Measurements from ENCODE around the gene WEE1.

The WEE1 gene

DNA sequence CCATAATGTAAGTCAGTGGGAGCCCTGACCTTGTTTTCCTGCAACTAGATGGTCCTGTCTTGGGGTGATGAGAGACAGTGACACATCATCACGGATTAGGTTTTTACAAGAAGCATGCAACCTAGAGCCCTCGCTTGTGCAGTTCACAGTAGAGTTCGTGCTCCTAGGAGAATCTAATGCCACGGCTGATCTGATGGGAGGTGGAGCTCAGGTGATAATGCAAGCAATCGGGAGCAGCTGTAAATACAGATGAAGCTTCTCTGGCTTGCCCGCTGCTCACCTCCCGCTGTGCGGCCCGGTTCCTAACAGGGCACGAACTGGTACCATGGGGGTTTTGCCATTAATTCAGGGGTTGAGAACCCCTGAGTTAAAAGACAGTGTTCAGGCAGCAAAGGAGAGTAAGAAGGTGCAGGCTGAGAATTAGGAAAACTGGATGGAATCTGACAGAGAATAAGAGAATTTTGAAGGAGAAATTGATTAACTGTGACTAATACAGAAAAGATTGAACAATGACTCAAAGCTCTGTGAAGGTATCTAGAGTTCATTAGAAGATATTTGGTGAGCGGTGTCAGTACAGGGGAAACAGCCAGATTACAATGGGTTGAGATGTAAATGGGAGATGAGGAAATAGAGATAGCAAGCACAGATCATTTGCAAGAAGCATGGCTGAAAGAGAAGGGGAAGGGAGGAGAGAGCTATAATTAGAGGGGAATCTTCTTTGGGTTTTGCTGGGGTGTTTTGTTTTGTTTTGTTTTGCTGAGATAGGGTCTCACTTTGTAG lies 21.0 kb downstream of the WEE1 start:
- in situ Hi-C loops (cut with MboI; ENCODE audit: low sequenced_read_pairs) = no loop called here

DNA sequence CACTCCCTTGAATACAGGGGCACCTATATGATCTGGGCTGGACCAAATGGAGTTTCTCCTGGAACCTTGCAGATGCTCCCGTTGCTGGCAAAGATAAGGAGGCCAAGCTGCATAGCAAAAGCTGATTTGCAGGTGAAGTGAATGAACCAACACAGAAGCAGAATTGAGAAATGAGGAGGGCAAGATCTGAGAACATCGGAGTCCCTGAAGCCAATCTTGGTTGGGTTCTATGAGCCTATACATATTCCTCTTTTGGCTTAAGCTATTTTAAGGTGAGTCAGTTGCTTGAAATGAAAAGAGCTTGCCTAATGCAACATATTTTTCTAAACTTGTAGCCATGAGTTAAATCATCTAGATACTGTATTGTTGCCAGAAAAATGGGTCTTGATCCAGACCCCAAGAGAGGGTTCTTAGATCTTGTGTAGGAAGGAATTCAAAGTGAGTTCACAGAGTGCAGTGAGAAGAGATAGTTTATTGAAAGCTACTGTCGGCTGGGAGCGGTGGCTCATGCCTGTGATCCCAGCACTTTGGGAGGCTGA lies 23.5 kb downstream of the WEE1 start:
- in situ Hi-C loops (cut with MboI; ENCODE audit: low sequenced_read_pairs) = no loop called here

DNA sequence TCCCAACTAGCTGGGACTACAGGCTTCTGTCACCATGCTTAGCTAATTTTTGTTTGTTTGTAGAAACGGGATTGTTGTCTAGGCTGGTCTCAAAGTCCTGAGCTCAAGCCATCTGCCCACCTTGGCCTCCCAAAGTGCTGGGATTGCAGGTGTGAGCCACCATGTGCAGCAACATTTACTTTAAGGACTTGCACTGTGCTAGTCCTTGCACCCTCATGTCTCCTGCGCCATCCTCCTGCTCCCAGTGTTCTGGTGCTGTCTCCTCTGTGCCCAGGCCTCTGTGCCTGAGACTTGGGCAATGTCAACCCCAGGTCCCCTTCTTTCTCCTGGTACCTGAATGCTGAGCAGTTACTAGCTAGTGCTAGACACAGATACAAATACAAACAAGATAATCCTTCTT lies 26.7 kb downstream of the WEE1 start:
- in situ Hi-C loops (cut with MboI; ENCODE audit: low sequenced_read_pairs) = loop anchor here (25.0 kb wide), 1 partner anchor 137 kb away; no protein-coding TSS in a partner anchor

DNA sequence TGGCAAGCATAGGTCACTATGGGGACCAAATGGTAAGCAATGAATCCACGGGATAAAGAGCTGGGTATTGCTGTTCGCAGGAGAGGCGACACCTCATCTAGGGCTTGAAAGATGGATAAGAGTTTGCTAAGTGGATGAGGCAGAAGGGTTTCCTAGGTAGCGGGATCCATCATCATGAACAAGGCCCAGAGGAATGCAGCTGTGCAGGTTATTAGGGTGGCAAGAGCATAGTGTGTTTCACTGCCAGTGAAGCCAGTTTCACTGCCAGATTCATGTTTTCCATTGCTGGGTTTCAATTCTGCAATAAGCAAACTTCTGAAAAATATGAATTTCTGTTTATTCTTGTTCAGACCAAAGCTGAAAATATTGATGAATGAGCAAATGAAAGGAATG lies 27.2 kb downstream of the WEE1 start:
- in situ Hi-C loops (cut with MboI; ENCODE audit: low sequenced_read_pairs) = loop anchor here (25.0 kb wide), 1 partner anchor 137 kb away; no protein-coding TSS in a partner anchor

DNA sequence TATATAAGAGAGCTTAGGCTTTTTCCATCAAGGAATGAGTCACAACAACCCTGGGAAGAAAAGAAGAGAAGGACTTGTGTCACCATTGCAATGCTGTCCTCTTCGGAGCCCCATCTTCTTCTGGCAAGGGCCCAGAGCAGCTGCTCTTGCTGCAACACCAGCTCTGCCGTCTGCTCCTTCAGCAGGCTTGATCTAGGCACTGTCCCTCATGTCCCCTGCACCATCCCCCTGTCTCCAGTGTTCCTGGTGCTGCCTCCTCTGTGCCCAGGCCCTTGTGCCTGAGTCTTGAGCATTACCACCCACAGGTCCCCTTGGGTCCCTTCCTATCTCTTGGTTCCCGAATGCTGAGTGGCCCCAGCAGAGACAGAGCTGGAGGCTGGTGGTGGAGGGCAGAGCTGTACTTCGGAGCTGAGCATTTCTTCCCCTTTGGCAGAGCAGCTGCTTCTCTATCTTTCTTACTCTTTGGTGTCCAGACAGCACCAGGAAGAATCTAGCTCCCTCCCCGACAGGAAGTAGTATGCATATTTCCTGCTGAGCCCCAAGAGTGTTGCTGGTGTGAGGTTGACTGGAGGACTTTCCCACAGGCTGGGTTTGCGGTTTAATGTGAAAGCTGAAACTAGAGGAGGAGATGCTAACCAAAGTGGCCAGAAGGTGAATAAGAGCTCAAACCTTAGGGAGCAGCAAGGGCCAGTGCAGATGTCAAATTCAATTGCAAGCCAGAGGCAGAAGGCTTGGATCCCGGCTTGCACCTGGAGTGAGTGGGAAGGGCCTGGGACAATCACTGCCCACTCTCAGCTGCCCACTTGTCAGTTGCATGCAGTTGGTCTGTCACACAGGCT lies 27.8 kb downstream of the WEE1 start:
- in situ Hi-C loops (cut with MboI; ENCODE audit: low sequenced_read_pairs) = loop anchor here (25.0 kb wide), 1 partner anchor 136 kb away; no protein-coding TSS in a partner anchor

DNA sequence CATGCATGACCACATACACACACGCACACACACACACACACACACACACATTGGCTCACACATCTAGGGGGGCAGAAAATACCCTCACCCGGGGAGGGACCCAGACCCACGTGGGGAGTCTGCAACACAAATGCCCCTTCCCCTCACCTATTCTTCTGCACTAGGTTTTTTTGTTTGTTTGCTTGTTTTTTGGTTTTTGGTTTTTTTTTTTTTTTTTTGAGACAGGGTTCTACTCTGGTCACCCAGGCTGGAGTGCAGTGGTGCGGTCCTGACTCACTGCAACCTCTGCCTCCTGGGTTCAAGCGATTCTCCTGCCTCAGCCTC lies 28.4 kb downstream of the WEE1 start:
- in situ Hi-C loops (cut with MboI; ENCODE audit: low sequenced_read_pairs) = loop anchor here (25.0 kb wide), 1 partner anchor 135 kb away; no protein-coding TSS in a partner anchor

DNA sequence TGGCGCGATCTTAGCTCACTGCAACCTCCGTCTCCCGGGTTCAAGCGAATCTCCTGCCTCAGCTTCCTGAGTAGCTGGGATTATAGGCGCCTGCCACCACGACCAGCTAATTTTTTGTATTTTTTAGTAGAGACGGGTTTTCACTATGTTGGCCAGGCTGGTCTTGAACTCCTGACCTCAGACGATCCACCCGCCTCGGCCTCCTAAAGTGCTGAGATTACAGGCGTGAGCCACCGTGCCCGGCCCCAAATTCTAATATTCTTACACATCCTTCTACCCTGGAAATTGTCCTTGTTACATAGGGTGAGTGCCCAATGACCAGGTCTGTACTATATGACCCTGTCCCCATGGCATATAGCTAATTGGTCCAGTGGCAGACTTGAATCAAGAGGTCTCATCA lies 29.7 kb downstream of the WEE1 start:
- in situ Hi-C loops (cut with MboI; ENCODE audit: low sequenced_read_pairs) = loop anchor here (25.0 kb wide), 1 partner anchor 134 kb away; no protein-coding TSS in a partner anchor

DNA sequence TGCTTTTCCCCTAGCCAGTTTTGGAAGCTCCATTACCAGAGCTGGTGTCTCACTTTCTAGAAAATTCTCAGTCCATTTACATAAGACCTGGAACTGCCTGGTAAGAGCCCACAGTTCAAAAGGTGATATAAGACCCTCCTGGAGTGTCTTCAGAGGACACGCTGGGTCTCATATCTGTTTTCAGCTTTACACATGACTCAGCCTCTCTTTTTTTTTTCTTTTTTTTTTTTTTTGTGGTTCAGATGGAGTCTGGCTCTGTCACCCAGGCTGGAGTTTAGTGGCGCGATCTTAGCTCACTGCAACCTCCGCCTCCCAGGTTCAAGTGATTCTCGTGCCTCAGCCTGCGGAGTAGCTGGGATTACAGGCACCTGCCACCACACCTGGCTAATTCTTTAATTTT lies 30.7 kb downstream of the WEE1 start:
- in situ Hi-C loops (cut with MboI; ENCODE audit: low sequenced_read_pairs) = loop anchor here (25.0 kb wide), 1 partner anchor 133 kb away; no protein-coding TSS in a partner anchor

DNA sequence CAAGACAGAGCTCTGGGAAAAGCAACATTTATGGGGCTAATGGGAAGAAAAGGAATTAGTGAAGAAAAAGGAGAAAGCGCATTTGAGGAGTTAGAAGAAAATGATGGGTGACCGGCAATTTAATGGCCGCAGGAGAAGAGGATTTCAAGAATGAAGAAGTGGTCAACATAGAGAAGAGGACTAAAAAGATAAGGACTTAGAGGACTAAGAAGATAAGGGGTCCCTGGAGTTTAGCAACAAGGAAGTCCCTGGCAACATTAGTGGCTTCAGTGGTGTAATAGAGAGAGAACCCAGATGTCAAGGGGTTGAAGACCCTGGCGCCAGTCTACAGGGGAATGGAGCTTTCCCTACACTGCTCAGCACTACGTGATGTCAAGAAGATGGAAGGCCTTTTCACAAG lies 32.3 kb downstream of the WEE1 start:
- in situ Hi-C loops (cut with MboI; ENCODE audit: low sequenced_read_pairs) = loop anchor here (25.0 kb wide), 1 partner anchor 132 kb away; no protein-coding TSS in a partner anchor

DNA sequence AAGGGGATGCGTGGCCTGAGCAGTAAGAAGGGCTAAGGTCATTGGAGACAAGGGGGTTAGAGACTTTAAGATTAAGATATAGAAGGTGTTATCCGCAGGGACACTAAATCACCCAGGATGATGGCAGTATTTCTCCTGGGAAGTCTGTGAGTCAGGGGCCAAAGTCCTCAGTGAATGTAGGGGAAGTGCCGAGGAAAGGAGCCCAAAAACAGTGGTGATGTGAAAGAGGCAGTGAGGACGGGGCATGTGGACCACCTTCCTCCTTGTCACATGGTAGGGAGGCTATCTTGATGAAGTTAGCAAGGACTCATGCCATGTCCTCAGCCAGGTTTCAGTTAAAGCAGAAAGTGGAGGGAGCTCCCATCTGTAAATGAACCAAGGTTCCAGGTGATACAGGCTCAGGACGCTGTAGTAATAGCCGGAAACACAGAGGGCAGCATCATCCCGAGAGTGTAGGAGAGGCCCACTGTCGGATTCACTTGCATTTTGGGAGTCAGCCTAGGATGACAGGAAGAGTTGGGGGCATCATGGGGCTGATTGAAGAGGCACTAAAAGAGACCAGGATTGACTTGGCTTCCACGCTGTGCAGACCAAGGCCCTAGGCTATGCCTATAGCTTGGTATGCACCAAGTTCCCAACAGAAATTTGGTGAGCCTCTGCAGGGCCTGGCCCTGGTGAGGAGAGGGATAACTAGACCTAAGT lies 33.5 kb downstream of the WEE1 start:
- in situ Hi-C loops (cut with MboI; ENCODE audit: low sequenced_read_pairs) = loop anchor here (25.0 kb wide), 1 partner anchor 130 kb away; no protein-coding TSS in a partner anchor

DNA sequence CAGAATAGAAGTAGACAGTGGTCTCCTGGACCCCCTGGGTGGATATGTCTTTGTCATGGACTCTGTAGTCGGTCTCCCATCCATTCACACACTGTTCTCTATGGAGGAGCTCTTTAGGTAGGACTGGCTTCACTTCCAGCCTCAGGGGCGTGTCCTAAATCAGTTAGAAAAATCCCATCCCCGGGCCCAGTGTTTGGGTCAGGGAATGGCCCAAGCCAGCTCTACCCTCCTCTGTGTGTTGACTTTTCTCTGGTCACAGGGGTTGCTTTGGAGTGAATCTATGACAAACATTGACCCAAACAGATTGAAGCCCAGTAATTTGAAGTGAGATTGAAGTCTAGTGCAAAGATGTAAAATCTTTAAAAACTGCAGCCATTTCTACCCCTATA lies 34.0 kb downstream of the WEE1 start:
- in situ Hi-C loops (cut with MboI; ENCODE audit: low sequenced_read_pairs) = loop anchor here (25.0 kb wide), 1 partner anchor 130 kb away; no protein-coding TSS in a partner anchor

DNA sequence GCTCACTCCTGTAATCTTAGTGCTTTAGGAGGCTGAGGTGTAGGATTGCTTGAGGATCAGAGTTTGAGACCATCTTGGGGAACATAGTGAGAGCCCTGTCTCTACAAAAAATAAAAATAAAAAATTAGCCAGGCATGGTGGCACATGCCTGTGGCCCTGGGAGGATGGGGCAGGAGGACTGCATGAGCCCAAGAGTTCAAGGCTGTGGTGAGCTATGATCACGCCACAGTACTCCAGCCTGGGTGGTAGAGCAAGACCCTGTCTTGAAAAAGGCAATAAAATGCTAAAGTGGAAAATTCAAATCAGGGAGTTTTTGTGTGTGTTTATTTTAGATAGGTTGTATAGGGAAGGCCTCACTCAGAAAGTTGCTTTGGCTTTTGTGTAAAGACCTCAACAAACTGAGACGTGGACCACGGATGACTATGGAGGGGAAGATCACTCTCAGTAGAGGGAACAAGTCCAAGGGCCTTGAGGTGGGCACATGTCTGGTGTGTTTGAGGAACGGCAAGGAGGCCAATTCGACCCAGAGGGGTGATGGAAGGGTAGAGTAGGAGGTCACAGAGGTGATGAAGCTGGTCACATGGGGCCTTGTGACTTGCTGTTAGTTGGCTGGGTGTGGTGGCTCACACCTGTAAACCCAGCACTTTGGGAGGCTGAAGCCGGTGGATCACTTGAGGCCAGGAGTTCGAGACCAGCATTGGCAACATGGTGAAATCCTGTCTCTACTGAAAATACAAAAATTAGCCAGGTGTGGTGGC lies 35.7 kb downstream of the WEE1 start:
- in situ Hi-C loops (cut with MboI; ENCODE audit: low sequenced_read_pairs) = loop anchor here (25.0 kb wide), 1 partner anchor 128 kb away; no protein-coding TSS in a partner anchor

DNA sequence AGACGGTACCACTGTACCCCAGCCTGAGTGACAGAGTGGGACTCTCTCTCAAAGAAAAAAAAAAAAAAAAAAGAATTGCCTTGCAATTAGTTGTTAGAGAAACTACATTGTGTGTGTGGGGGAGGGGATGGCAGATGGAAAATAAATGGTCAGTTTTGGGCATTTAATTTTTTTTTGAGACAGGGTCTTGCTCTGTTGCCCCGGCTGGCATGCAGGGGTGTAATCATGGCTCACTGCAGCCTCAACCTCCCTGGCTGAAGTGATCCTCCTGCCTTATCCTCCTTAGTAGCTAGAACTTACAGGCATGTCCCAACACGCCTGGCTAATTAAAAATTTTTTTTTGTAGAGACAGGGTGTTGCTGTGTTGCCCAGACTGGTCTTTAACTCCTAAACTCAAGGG lies 36.4 kb downstream of the WEE1 start:
- in situ Hi-C loops (cut with MboI; ENCODE audit: low sequenced_read_pairs) = loop anchor here (25.0 kb wide), 1 partner anchor 127 kb away; no protein-coding TSS in a partner anchor

DNA sequence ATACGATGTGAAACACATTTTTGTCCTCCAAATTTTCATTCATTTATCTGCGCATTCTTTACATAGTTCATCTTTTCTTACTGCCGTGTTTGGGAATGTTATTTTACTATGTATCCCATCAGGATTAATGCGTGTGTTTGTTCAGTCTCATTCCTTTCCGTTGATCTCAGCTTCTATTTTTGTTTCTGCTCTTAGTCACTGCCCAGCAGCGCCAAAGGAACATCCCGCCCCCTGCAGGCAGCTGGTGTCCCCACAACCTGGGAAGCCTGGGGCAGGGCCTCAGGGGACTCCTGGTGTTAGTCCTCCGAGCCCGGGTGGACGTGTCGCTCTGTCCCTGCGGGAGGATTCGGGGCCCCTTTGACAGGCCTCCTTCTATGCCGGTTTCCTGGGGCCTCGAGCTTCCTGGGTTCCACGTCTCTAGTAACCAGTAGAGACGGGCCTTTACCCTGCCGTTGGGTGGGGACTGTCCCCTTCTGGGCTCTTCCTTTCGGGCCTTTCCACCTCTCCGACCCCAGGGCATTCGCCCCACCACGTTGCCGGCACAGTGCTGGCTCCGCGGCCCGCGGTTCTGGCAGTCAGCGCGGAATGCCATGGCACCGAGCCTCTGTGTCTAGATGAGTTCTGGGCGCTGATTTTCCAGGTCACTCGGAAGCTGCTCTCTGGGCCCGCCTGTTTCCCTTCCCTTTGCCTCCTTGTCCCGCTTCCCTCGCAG lies 39.8 kb downstream of the WEE1 start:
- in situ Hi-C loops (cut with MboI; ENCODE audit: low sequenced_read_pairs) = loop anchor here (25.0 kb wide), 1 partner anchor 124 kb away; no protein-coding TSS in a partner anchor

DNA sequence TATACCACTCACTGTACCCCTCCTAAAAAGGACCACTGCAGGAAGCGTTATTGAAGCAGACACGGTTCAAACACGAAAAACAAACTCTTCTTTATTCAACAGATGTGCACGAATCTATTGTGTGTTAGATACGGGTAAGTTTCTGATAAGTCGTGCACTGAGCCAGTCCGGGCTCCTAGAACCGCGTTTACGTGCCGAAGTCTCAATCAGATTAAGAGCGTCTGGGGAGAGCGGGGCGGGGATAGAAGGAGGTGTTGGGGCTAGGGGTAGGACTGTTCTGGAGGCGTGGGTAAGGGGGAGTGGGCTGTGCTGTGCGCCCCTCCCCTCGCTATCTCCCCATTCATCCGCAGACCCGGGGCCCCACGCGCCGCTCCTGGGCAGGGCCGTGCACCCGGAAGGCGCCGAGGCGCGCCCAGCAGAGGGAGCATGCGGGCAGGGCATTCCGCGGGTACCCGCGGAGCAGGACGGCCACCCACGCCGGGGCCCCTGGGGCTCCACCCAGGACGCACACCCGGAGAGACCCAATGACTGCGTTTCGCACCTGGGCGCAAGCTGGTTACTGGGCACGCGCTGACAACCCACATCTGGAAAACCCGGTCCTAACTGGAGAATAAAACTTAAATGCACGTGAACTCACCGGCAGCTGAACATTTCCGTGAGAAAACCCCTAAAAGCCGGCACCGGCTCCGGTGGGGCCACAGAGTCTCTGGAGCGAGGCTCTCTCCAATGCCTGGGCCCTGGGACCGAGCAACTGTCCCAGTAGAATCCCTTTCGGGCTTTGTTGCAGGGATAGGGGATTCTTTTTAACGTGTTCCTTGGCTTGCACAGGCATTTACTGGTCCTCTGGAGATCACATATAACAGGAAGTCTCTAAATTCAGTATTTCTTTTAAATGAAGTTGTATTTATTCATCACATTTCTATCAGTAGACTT lies 40.6 kb downstream of the WEE1 start:
- in situ Hi-C loops (cut with MboI; ENCODE audit: low sequenced_read_pairs) = loop anchor here (25.0 kb wide), 1 partner anchor 123 kb away; no protein-coding TSS in a partner anchor

DNA sequence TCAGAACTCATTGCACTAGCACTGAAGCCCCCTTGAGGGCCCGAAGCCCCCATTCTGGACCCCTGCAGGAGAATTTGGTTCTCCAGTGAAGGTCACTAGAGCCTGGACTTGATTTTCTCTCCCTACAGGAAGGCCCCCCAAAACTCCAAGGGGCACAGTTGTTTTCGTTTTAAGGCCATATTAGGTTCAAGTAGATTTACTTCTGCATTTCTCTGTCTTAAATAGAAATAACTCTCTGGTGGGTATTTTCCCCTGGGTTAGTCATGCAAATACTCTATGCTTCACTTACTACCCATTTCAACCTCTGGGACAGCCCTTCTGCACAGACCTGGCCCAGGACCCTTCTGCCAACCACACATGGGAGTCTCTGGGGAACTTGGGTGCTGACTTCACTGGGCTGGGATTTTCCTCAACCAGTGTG lies 41.6 kb downstream of the WEE1 start:
- in situ Hi-C loops (cut with MboI; ENCODE audit: low sequenced_read_pairs) = loop anchor here (25.0 kb wide), 1 partner anchor 122 kb away; no protein-coding TSS in a partner anchor

DNA sequence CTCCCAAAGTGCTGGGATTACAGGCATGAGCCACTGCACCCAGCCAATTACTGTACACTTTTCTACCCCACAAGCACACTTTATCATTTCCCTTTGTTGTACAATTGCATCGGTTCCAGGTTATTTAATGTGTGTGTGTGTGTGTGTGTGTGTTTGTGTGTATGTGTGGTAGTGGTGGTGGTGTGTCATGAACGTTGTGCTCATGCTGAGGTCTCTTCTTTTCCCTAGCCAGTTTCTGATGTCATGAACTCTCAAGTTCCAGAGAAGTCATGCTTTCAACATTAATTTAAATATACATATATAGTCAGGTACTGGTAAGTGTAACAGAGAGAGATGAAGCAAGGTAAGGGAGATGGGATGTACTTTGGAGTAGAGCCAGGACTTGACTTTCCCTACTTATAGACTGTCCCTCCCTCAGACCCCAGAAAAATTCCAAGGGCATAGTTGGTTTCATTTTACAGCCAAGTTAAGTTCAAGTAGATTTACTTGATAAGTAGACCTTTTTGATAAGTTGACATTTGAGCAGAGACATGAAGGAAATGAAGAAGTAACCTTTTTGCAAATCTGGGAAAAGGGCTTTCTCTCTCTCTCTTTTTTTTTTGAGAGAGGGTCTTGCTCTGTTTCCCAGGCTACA lies 42.7 kb downstream of the WEE1 start:
- in situ Hi-C loops (cut with MboI; ENCODE audit: low sequenced_read_pairs) = loop anchor here (25.0 kb wide), 1 partner anchor 121 kb away; no protein-coding TSS in a partner anchor

All from HL-60/S4 (cell line).